HepG2 (cell line): ENCODE results near the gene BRAP. TPM values are rescaled to one million over a fixed set of nuclear protein-coding genes. Genes with fewer than 3 reads are reported as not detected.

ENCODE experiments used
- ARID2 ChIP-seq: sonication (generic); formaldehyde crosslinking; IDR thresholded peaks from 2 replicates; pipeline ENCODE4 v1.8.1; 2022; ENCODE audit warnings: mild to moderate bottlenecking, missing genetic modification reagents, borderline replicate concordance
- BRD4 ChIP-seq: sonication (generic); formaldehyde crosslinking; IDR thresholded peaks from 2 replicates; pipeline ENCODE4 v1.4.0; 2020; ENCODE audit warnings: missing genetic modification reagents
- DRAP1 ChIP-seq: IDR thresholded peaks from 2 replicates; pipeline ENCODE4 v1.6.1; 2016; ENCODE audit warnings: missing genetic modification reagents, missing compliant biosample characterization
- FUBP1 ChIP-seq: sonication (generic); formaldehyde crosslinking; IDR thresholded peaks from 2 replicates; pipeline ENCODE4 v1.5.1; 2020; ENCODE audit warnings: missing genetic modification reagents, mild to moderate bottlenecking, borderline replicate concordance
- GFI1 ChIP-seq: sonication (generic); formaldehyde crosslinking; IDR thresholded peaks from 2 replicates; pipeline ENCODE4 v1.5.0; 2020; ENCODE audit warnings: missing genetic modification reagents, mild to moderate bottlenecking, borderline replicate concordance
- HINFP ChIP-seq: sonication (generic); formaldehyde crosslinking; IDR thresholded peaks from 2 replicates; pipeline ENCODE4 v1.4.0; 2020; ENCODE audit warnings: low read depth, mild to moderate bottlenecking, missing genetic modification reagents
- KLF11 ChIP-seq: IDR thresholded peaks from 2 replicates; pipeline ENCODE4 v1.6.1; 2016; ENCODE audit warnings: missing compliant biosample characterization
- PHF20 ChIP-seq: sonication (generic); formaldehyde crosslinking; IDR thresholded peaks from 2 replicates; pipeline ENCODE4 v1.5.0; 2020; ENCODE audit warnings: mild to moderate bottlenecking, missing genetic modification reagents
- RELA ChIP-seq: sonication (generic); formaldehyde crosslinking; IDR thresholded peaks from 2 replicates; pipeline ENCODE4 v1.4.0; 2020; ENCODE audit warnings: missing genetic modification reagents
- SATB2 ChIP-seq: sonication (generic); formaldehyde crosslinking; IDR thresholded peaks from 2 replicates; pipeline ENCODE4 v1.5.0; 2020; ENCODE audit warnings: missing genetic modification reagents
- SP2 ChIP-seq: sonication (generic); formaldehyde crosslinking; IDR thresholded peaks from 2 replicates; pipeline ENCODE4 v1.5.1; 2020; ENCODE audit warnings: mild to moderate bottlenecking, missing genetic modification reagents
- TAF15 ChIP-seq: fragments of 200-400 bp; formaldehyde crosslinking; IDR thresholded peaks from one replicate; pipeline ENCODE4 v1.6.1; 2018; ENCODE audit warnings: mild to moderate bottlenecking, low read depth, low read length; ENCODE audit not compliant: poor library complexity, severe bottlenecking
- TBX2 ChIP-seq: sonication (generic); formaldehyde crosslinking; IDR thresholded peaks from 2 replicates; pipeline ENCODE4 v1.5.0; 2020; ENCODE audit warnings: missing genetic modification reagents, mild to moderate bottlenecking, borderline replicate concordance
- TOE1 ChIP-seq: sonication (generic); formaldehyde crosslinking; IDR thresholded peaks from 2 replicates; pipeline ENCODE4 v1.4.0; 2020; ENCODE audit warnings: mild to moderate bottlenecking, missing genetic modification reagents
- ZFAT ChIP-seq: sonication (generic); formaldehyde crosslinking; conservative IDR thresholded peaks from 2 replicates; pipeline ENCODE4 v1.8.1; 2023; ENCODE audit warnings: missing genetic modification reagents, inconsistent platforms
- ZFP1 ChIP-seq: IDR thresholded peaks from 2 replicates; pipeline ENCODE4 v1.6.1; 2016
- ZNF17 ChIP-seq: sonication (generic); formaldehyde crosslinking; IDR thresholded peaks from 2 replicates; pipeline ENCODE4 v1.5.0; 2020; ENCODE audit warnings: mild to moderate bottlenecking, missing genetic modification reagents
- ZNF331 ChIP-seq: sonication (generic); formaldehyde crosslinking; IDR thresholded peaks from 2 replicates; pipeline ENCODE4 v1.4.0; 2020; ENCODE audit warnings: missing genetic modification reagents
- ZNF33A ChIP-seq: sonication (generic); formaldehyde crosslinking; IDR thresholded peaks from 2 replicates; pipeline ENCODE4 v1.5.1; 2020; ENCODE audit warnings: missing genetic modification reagents, mild to moderate bottlenecking, moderate library complexity, borderline replicate concordance
- ZNF362 ChIP-seq: sonication (generic); formaldehyde crosslinking; IDR thresholded peaks from 2 replicates; pipeline ENCODE4 v1.4.0; 2020; ENCODE audit warnings: missing genetic modification reagents, mild to moderate bottlenecking, borderline replicate concordance
- ZNF563 ChIP-seq: sonication (generic); formaldehyde crosslinking; IDR thresholded peaks from 2 replicates; pipeline ENCODE4 v1.8.0; 2022; ENCODE audit warnings: mild to moderate bottlenecking, moderate library complexity, missing genetic modification reagents
- ZNF576 ChIP-seq: sonication (generic); formaldehyde crosslinking; IDR thresholded peaks from 2 replicates; pipeline ENCODE4 v1.4.0; 2020; ENCODE audit warnings: mild to moderate bottlenecking, missing genetic modification reagents
- ZNF580 ChIP-seq: IDR thresholded peaks from 2 replicates; pipeline ENCODE4 v1.6.1; 2016; ENCODE audit warnings: low read depth, borderline replicate concordance
- ZNF614 ChIP-seq: IDR thresholded peaks from 2 replicates; pipeline ENCODE4 v1.6.1; 2018; ENCODE audit warnings: missing biosample characterization, missing genetic modification reagents, inconsistent platforms, borderline replicate concordance
- ZNF879 ChIP-seq: sonication (generic); formaldehyde crosslinking; IDR thresholded peaks from 2 replicates; pipeline ENCODE4 v1.8.1; 2023; ENCODE audit warnings: missing genetic modification reagents
- polyA plus RNA-seq, 8 experiments: library from polyadenylated mRNA; depleted of rRNA in 3 of 8; stranded (reverse) in 7 of 8; unstranded in 1 of 8; fragments of >200 nt; fragmentation: Illumina TruSeq in 4 of 8; extraction: Trizol in 4 of 8; gene quantifications; 2 replicates each; pipeline versions ENCODE4 v1.2.1 to v1.2.3, GENCODE V29; 2011 to 2016; ENCODE audit warnings: low read depth in 4 of 8, missing spikeins in 1 of 8, mixed read lengths in 1 of 8; ENCODE audit not compliant: insufficient read depth in 1 of 8
- total RNA-seq, 5 experiments: library from RNA; depleted of rRNA; stranded (reverse); fragments of >200 nt; fragmentation: Illumina TruSeq; extraction: Trizol; gene quantifications; 2 replicates each; pipeline ENCODE4 v1.2.3, GENCODE V29; 2016; ENCODE audit warnings: low read depth in 1 of 5

Gene BRAP
- total and polyA plus RNA-seq, 2 of the 13 experiments (the other 11 are each of a cell fraction or from before 2014, with no cell fraction given): 8.1 to 15.4 TPM

- TF ChIP-seq FUBP1 (CRISPR knock-in tag) (no peak), KLF11 (CRISPR knock-in tag) (no peak), ZNF362 (no peak), DRAP1 (CRISPR knock-in tag) (peak; percentile 79), ZNF17 (no peak), ARID2 (no peak), ZFAT (CRISPR knock-in tag) (no peak), SP2 (CRISPR knock-in tag) (peak; percentile 67), SATB2 (CRISPR knock-in tag) (no peak), ZNF879 (0 out of 2 replicates have a peak, but pooled peaks have one; percentile 59), HINFP (CRISPR knock-in tag) (no peak), ZNF33A (CRISPR knock-in tag) (no peak), PHF20 (CRISPR knock-in tag) (peak; percentile 98), TBX2 (CRISPR knock-in tag) (no peak; the same call in 1 of the 2 replicates), GFI1 (CRISPR knock-in tag) (no peak), BRD4 (CRISPR knock-in tag) (peak; percentile 11; the same call in 1 of the 2 replicates), TAF15 (no peak), ZNF331 (peak; percentile 78), RELA (CRISPR knock-in tag) (peak; percentile 58; the same call in 1 of the 2 replicates), ZNF576 (no peak), ZNF580 (CRISPR knock-in tag) (no peak; the same call in 1 of the 2 replicates), TOE1 (CRISPR knock-in tag) (no peak), ZFP1 (CRISPR knock-in tag) (no peak), ZNF563 (CRISPR knock-in tag) (peak; percentile 78), ZNF614 (CRISPR knock-in tag) (no peak)
These were observed at the start of gene BRAP, which contains the start of gene ACAD10 (continued) for GRCh38 chr12:111685811-111686573.
